IMR-90 (cell line): ENCODE data around the gene IL16. TPM values are rescaled to one million over a fixed set of nuclear protein-coding genes. Genes with fewer than 3 reads are reported as not detected.

Source experiments
- ATAC-seq: fragments of 200-7000 bp; cut with Tn5 transposase; 2 replicates; pipeline ENCODE4 v1.9.1; 2020; ENCODE audit warnings: low read depth, mild to moderate bottlenecking, moderate library complexity
- BruUV-seq: library from RNA; stranded (reverse); fragments of 400-500 nt; replicated peaks from 2 replicates; lab custom pipeline; 2021; lab: Mats Ljungman, UMichigan
- CTCF ChIA-PET: fragments of 300-600 bp; formaldehyde crosslinking; extraction: SDS; loops from one replicate; lab custom pipeline; 2021; ENCODE audit warnings: antibody characterized with exemption; lab: Yijun Ruan, JAX
- POLR2A ChIA-PET: fragments of 300-600 bp; sonication (Branson Sonifier 250); formaldehyde crosslinking; loops from one replicate; lab custom pipeline; 2022; ENCODE audit warnings: antibody characterized with exemption; ENCODE audit not compliant: unreplicated experiment; lab: Charles Lee
- DNase-seq: peaks from one replicate; pipeline ENCODE4 v3.0.0; 2013
- H2AFZ ChIP-seq: replicated peaks from 2 replicates; pipeline ENCODE3; 2013; ENCODE audit warnings: low read length, mild to moderate bottlenecking; ENCODE audit not compliant: poor library complexity
- H2AK5ac ChIP-seq: 2 replicates; pipeline ENCODE4 v1.6.1; 2013; ENCODE audit warnings: low read depth, low read length, inconsistent platforms
- H2AK9ac ChIP-seq: replicated peaks from 2 replicates; pipeline ENCODE3; 2013; ENCODE audit warnings: mild to moderate bottlenecking, low read depth, low read length, moderate library complexity; ENCODE audit not compliant: poor library complexity
- H2BK120ac ChIP-seq: 2 replicates; pipeline ENCODE4 v1.6.1; 2013; ENCODE audit warnings: low read depth, low read length, inconsistent platforms
- H2BK15ac ChIP-seq: 3 replicates; pipeline ENCODE4 v1.6.1; 2013; ENCODE audit warnings: low read depth, low read length, inconsistent platforms
- H2BK20ac ChIP-seq: 2 replicates; pipeline ENCODE4 v1.6.1; 2013; ENCODE audit warnings: low read depth, mild to moderate bottlenecking, inconsistent platforms, low read length, moderate library complexity
- H2BK5ac ChIP-seq: 2 replicates; pipeline ENCODE4 v1.6.1; 2013; ENCODE audit warnings: mild to moderate bottlenecking, low read depth, low read length, inconsistent platforms; ENCODE audit not compliant: poor library complexity, severe bottlenecking
- H3K14ac ChIP-seq: replicated peaks from 2 replicates; pipeline ENCODE4 v1.6.1; 2013; ENCODE audit warnings: low read depth, low read length, inconsistent platforms
- H3K18ac ChIP-seq: 2 replicates; pipeline ENCODE4 v1.6.1; 2013; ENCODE audit warnings: low read depth, low read length, control low read depth
- H3K23ac ChIP-seq: 2 replicates; pipeline ENCODE4 v1.6.1; 2013; ENCODE audit warnings: low read depth, low read length, inconsistent platforms
- H3K27ac ChIP-seq: 2 replicates; pipeline ENCODE4 v1.5.1; 2013; ENCODE audit warnings: mild to moderate bottlenecking, control low read depth, low read length; ENCODE audit not compliant: insufficient read depth
- H3K27me3 ChIP-seq: 2 replicates; pipeline ENCODE4 v1.6.1; 2013; ENCODE audit warnings: low read length; ENCODE audit not compliant: control insufficient read depth, insufficient read depth
- H3K36me3 ChIP-seq: 2 replicates; pipeline ENCODE4 v1.6.1; 2013; ENCODE audit warnings: low read length, mixed read lengths; ENCODE audit not compliant: control insufficient read depth, insufficient read depth
- H3K4ac ChIP-seq: 2 replicates; pipeline ENCODE4 v1.6.1; 2013; ENCODE audit warnings: low read depth, low read length, inconsistent platforms
- H3K4me1 ChIP-seq: 2 replicates; pipeline ENCODE4 v1.6.1; 2013; ENCODE audit warnings: low read length, mixed read lengths; ENCODE audit not compliant: control insufficient read depth, insufficient read depth
- H3K4me2 ChIP-seq: 2 replicates; pipeline ENCODE4 v1.6.1; 2013; ENCODE audit warnings: low read depth, mild to moderate bottlenecking, control low read depth, low read length, moderate library complexity
- H3K4me3 ChIP-seq: 2 replicates; pipeline ENCODE4 v1.5.1; 2013; ENCODE audit warnings: low read depth, mild to moderate bottlenecking, control low read depth, low read length, moderate library complexity; ENCODE audit not compliant: insufficient read depth
- H3K56ac ChIP-seq: 2 replicates; pipeline ENCODE4 v1.6.1; 2013; ENCODE audit warnings: low read length, inconsistent platforms; ENCODE audit not compliant: insufficient read depth; ENCODE audit errors: extremely low read depth
- H3K79me1 ChIP-seq, 2 experiments: 2 replicates each; pipeline ENCODE4 v1.6.1; 2013; ENCODE audit warnings: low read length in 2 of 2, inconsistent platforms in 1 of 2, low read depth in 1 of 2
- H3K9ac ChIP-seq: 2 replicates; pipeline ENCODE4 v1.6.1; 2013; ENCODE audit warnings: low read depth, low read length, control low read depth
- H3K9me1 ChIP-seq: 2 replicates; pipeline ENCODE4 v1.6.1; 2013; ENCODE audit warnings: low read length, inconsistent platforms; ENCODE audit not compliant: insufficient read depth
- H3K9me3 ChIP-seq: 2 replicates; pipeline ENCODE4 v1.6.1; 2013; ENCODE audit warnings: low read length; ENCODE audit not compliant: control insufficient read depth, insufficient read depth
- H4K20me1 ChIP-seq: 2 replicates; pipeline ENCODE4 v1.6.1; 2013; ENCODE audit warnings: low read length, inconsistent platforms; ENCODE audit not compliant: insufficient read depth
- H4K5ac ChIP-seq: 2 replicates; pipeline ENCODE4 v1.6.1; 2013; ENCODE audit warnings: mild to moderate bottlenecking, low read depth, low read length, control low read depth
- H4K8ac ChIP-seq, 2 experiments: 2 replicates each; pipeline ENCODE4 v1.6.1; 2013; ENCODE audit warnings: low read depth in 2 of 2, low read length in 2 of 2, control low read depth in 1 of 2, inconsistent platforms in 1 of 2
- H4K91ac ChIP-seq: 2 replicates; pipeline ENCODE4 v1.6.1; 2013; ENCODE audit warnings: low read depth, low read length, inconsistent platforms; ENCODE audit not compliant: insufficient read depth
- RCOR1 ChIP-seq: IDR thresholded peaks from 2 replicates; pipeline ENCODE4 v1.6.1; 2012; ENCODE audit warnings: mild to moderate bottlenecking, low read length, improper control_type of control experiment; ENCODE audit not compliant: insufficient replicate concordance
- WGBS, 2 experiments: methylation state at CpG; one replicate each; pipeline versions ENCODE4 v1.1.5 to v1.1.7; 2013; ENCODE audit warnings: missing lambda C conversion rate in 2 of 2; ENCODE audit not compliant: insufficient read length in 1 of 2; ENCODE audit errors: extremely low coverage in 2 of 2; 5-methylcytosine and 5-hydroxymethylcytosine counted together
- dilution Hi-C: fragments of 300-500 bp; cut with HindIII; formaldehyde crosslinking; loops from one replicate; pipeline ENCODE4 v1.14.3; 2018; ENCODE audit warnings: low sequenced_read_pairs; ENCODE audit not compliant: unreplicated experiment
- in situ Hi-C: fragments of 300-500 bp; cut with MboI; formaldehyde crosslinking; loops from 3 replicates; pipeline ENCODE4 v1.14.3; 2019; ENCODE audit warnings: low sequenced_read_pairs, inconsistent platforms, mixed read lengths
- intact Hi-C: fragments of 100-400 bp; cut with micrococcal nuclease; formaldehyde crosslinking; loops from 2 replicates; pipeline ENCODE4 v1.10.0; 2022
- polyA plus RNA-seq, 3 experiments: library from polyadenylated mRNA; depleted of rRNA; stranded (reverse); fragments of >200 nt; gene quantifications; 2 replicates each; pipeline ENCODE4 v1.2.3, GENCODE V29; 2012; ENCODE audit warnings: low replicate concordance in 1 of 3
- total RNA-seq: library from RNA; depleted of rRNA; stranded (reverse); fragments of >200 nt; gene quantifications from 2 replicates; pipeline ENCODE4 v1.2.3, GENCODE V29; 2012

IL16 gene
- total and polyA plus RNA-seq, 2 of the 4 experiments (the other 2 are of a cell fraction): 0.18 to 0.27 TPM

DNA sequence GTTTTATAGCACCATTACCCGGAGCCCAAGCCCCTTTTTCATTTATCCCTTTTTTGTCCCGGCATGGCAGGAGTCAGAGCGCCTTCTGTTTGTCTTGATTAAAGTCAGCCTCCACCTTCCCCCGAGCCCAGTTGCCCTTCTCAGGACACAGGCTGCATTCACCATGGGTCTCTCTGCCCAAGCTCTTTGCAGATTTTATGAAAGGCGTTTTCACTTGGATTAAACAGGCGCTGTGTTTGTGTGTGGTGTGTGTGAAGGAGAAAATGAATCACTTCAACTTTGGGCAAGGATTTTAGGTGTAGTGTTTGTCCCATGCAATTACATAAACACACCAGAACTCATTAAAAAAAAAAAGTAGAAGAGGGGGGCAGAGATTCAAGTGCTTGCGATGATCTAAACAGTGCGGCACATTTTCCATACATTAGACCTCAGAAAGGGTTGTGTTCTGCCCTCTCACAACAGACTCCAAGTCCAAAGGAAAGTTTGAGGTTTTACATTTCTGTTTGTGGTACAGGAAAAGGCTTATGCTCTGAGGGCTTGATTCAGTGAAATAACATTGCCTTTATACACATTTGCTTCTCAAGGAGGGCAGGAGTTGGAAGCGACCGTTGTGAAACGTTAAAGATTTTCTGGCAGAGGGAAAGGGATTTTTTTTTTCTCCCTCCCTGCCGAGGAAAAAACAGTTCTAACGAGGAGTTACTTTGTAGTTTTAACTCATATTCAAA, 14.5 kb upstream of the IL16 start:
- Histone ChIP-seq H2BK20ac (peak overlapping the region; percentile 87), H3K4me1 (peaks cover 25% of the 10 kb centered on the region), H3K4ac (peak overlapping the region; percentile 92), H3K9ac (peak overlapping the region; percentile 89), H2BK5ac (peak overlapping the region; percentile 69), H4K5ac (peak overlapping the region; percentile 92), H3K27ac (peak overlapping the region; percentile 92), H3K23ac (peak overlapping the region; percentile 84), H4K91ac (peak overlapping the region; percentile 88), H3K4me2 (peak overlapping the region; percentile 97), H2AK9ac (no peak overlapping the region), H4K20me1 (no peaks in the 10 kb centered on the region), H3K9me3 (no peaks in the 10 kb centered on the region), H3K36me3 (no peaks in the 10 kb centered on the region), H3K14ac (peak overlapping the region; percentile 85), H3K56ac (peak overlapping the region; percentile 77), H2BK120ac (peak overlapping the region; percentile 95), H2AK5ac (peak overlapping the region; percentile 98; the same call in 1 of the 2 replicates), H3K79me1 (peaks cover 0 to 19% of the 10 kb centered on the region in 2 experiments; a peak in 2 of 4 replicates), H2BK15ac (peak overlapping the region; percentile 63), H3K18ac (peak overlapping the region; percentile 86), H2AFZ (peak overlapping the region; percentile 54), H4K8ac (peak overlapping the region; percentile 22 to 77), H3K9me1 (peaks cover 9% of the 10 kb centered on the region; the same call in 1 of the 2 replicates), H3K4me3 (peak overlapping the region; percentile 43), H3K27me3 (no peaks in the 10 kb centered on the region)
- no TSS peak for BruUV-seq
- ChIA-PET POLR2A (interaction anchor here (0.6 to 1.7 kb wide), 2 partner anchors 18 to 78 kb away, joined by 4 to 5 read pairs; no protein-coding TSS in a partner anchor), CTCF (interaction anchor here (0.7 to 1.9 kb wide), 5 partner anchors 12 to 84 kb away, joined by 3 to 11 read pairs (median 6); no protein-coding TSS in a partner anchor)
- peak; percentile 42 for ATAC-seq
- DNase-seq: peak; percentile 36
- TF ChIP-seq RCOR1: no peak
- intact Hi-C loops: loop anchor here (2.0 kb wide), 1 partner anchor 17 kb away; no protein-coding TSS in a partner anchor
- dilution Hi-C loops: no loop called here
- no CpG with 5 or more reads among the region's 13 CpGs for WGBS, 2 experiments
- in situ Hi-C loops: no loop called here
